Measurements from ENCODE around the gene HIPK1. TPM values are rescaled to one million over a fixed set of nuclear protein-coding genes. Genes with fewer than 3 reads are reported as not detected.

The HIPK1 gene
- total RNA-seq, 1 experiment from 2014 or later, result 40.1 TPM

GRCh38 chr1:113930499-113931161, 1.5 kb downstream of the HIPK1 start:
- peak overlapping the region; percentile 74 to 84 for H3K4me3 ChIP-seq (replicated peaks in 1 of 2; ENCODE audit: low read depth in 1 of 2, low read length in 2 of 2)
- POLR2A ChIA-PET, result interaction anchor here (3.5 kb wide), 1 partner anchor 26 kb away, joined by 24 read pairs; the partner anchor contains the start of genes AP4B1 and DCLRE1B
- CTCF ChIA-PET, result interaction anchor here (0.6 kb wide), 1 partner anchor 808 kb away, joined by 4 read pairs; no protein-coding TSS in a partner anchor
- BruUV-seq (replicated peaks), result no TSS peak
- no peaks in the 10 kb centered on the region for H3K27me3 ChIP-seq (ENCODE audit: insufficient read depth, low read length)
- peak overlapping the region; percentile 48; the same call in 1 of the 2 replicates for H3K27ac ChIP-seq (ENCODE audit: low read depth, low read length)
- H3K79me2 ChIP-seq (ENCODE audit: insufficient read depth, low read length), result peaks cover 57% of the 10 kb centered on the region
- intact Hi-C loops (cut with micrococcal nuclease), result no loop called here
- H3K4me1 ChIP-seq (ENCODE audit: control insufficient read depth in 1 of 2, insufficient read depth in 2 of 2, low read length in 2 of 2), result peaks cover 13 to 29% of the 10 kb centered on the region in 2 experiments; a peak in 3 of 4 replicates
- no peak for TF ChIP-seq ZFX (IDR thresholded peaks at IDR 0.05)
- no peak for TF ChIP-seq EZH2 (IDR thresholded peaks at IDR 0.05)
- TF ChIP-seq SIN3A (IDR thresholded peaks at IDR 0.05; ENCODE audit: low read depth), result no peak
- no peak for TF ChIP-seq POLR2AphosphoS5 (IDR thresholded peaks at IDR 0.05; ENCODE audit: low read depth, low read length)
- TF ChIP-seq, protein P1, sequence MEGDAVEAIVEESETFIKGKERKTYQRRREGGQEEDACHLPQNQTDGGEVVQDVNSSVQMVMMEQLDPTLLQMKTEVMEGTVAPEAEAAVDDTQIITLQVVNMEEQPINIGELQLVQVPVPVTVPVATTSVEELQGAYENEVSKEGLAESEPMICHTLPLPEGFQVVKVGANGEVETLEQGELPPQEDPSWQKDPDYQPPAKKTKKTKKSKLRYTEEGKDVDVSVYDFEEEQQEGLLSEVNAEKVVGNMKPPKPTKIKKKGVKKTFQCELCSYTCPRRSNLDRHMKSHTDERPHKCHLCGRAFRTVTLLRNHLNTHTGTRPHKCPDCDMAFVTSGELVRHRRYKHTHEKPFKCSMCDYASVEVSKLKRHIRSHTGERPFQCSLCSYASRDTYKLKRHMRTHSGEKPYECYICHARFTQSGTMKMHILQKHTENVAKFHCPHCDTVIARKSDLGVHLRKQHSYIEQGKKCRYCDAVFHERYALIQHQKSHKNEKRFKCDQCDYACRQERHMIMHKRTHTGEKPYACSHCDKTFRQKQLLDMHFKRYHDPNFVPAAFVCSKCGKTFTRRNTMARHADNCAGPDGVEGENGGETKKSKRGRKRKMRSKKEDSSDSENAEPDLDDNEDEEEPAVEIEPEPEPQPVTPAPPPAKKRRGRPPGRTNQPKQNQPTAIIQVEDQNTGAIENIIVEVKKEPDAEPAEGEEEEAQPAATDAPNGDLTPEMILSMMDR (IDR thresholded peaks at IDR 0.05 in 2 of 3, conservative IDR thresholded peaks at IDR 0.05 in 1 of 3; ENCODE audit: borderline replicate concordance in 1 of 3, insufficient read depth in 1 of 3, low read depth in 2 of 3, low read length in 2 of 3), result no peak
- no peak for TF ChIP-seq SRF (IDR thresholded peaks at IDR 0.05; ENCODE audit: low read depth)
- no peak for TF ChIP-seq JUND (IDR thresholded peaks at IDR 0.05)
- H3K9ac ChIP-seq (ENCODE audit: low read length), result peak overlapping the region; percentile 64
- no peaks in the 10 kb centered on the region for H3K9me2 ChIP-seq (ENCODE audit: insufficient read depth)
- H2AFZ ChIP-seq (ENCODE audit: low read depth, low read length, poor library complexity, severe bottlenecking), result no peak overlapping the region
- no peaks in the 10 kb centered on the region for H3K9me3 ChIP-seq (ENCODE audit: control insufficient read depth in 1 of 2, insufficient read depth in 1 of 2, low read depth in 1 of 2, low read length in 2 of 2)
- H4K20me1 ChIP-seq (ENCODE audit: insufficient read depth), result 0 out of 2 replicates have a peak, but pooled peaks cover 2% of the 10 kb centered on the region
- H3K4me2 ChIP-seq (ENCODE audit: low read length), result peak overlapping the region; percentile 92
- ATAC-seq, result no peak
- RAD21 ChIA-PET (ENCODE audit: low non-redundant PET in 1 of 2, low total read pairs in 2 of 2, uncharacterized antibody in 2 of 2, unreplicated experiment in 2 of 2), result no interaction called here
- DNase-seq (ENCODE audit: low read depth, low spot score), result no peak
- no peaks in the 10 kb centered on the region for H3K36me3 ChIP-seq (ENCODE audit: control insufficient read depth in 1 of 2, insufficient read depth in 2 of 2, low read length in 2 of 2)
